ENCODE data around the gene PGGHG. TPM values are rescaled to one million over a fixed set of nuclear protein-coding genes. Genes with fewer than 3 reads are reported as not detected.

Gene PGGHG
- total RNA-seq, 4 donors from 2014 or later, result 13.3 to 23.7 (median 18.8) TPM

- no peaks in the 10 kb centered on the region for H3K36me3 ChIP-seq
- H3K27ac ChIP-seq (replicated peaks in 1 of 4), result no peak overlapping the region
- H3K9me3 ChIP-seq, result no peaks in the 10 kb centered on the region
- peak overlapping the region in 2 of 4 donors; percentile 38 to 48 for H3K4me3 ChIP-seq
- no peak for DNase-seq (ENCODE audit: extremely low spot score)
- H3K27me3 ChIP-seq, result peaks cover 5 to 90% (median 48%) of the 10 kb centered on the region in 4 donors
- WGBS, result 38% methylated on average over 13 of the region's 26 CpGs
- intact Hi-C loops (cut with DNase I), result no loop called here
- TF ChIP-seq EP300 (IDR thresholded peaks at IDR 0.05) (no peak), POLR2A (IDR thresholded peaks at IDR 0.05; ENCODE audit: low read depth) (no peak), CTCF (IDR thresholded peaks at IDR 0.05) (no peak), POLR2AphosphoS5 (IDR thresholded peaks at IDR 0.05) (no peak)
- peaks cover 20 to 35% (median 32%) of the 10 kb centered on the region in 4 donors for H3K4me1 ChIP-seq
Observed at GRCh38 chr11:281486-282161, 7.3 kb upstream of the PGGHG start.

- 62% methylated on average over 3 of the region's 4 CpGs for WGBS
- DNase-seq (ENCODE audit: extremely low spot score), result no peak
- Histone ChIP-seq H3K36me3 (no peaks in the 10 kb centered on the region), H3K27me3 (peaks cover 5 to 91% (median 48%) of the 10 kb centered on the region in 4 donors), H3K27ac (replicated peaks in 1 of 4) (no peak overlapping the region), H3K9me3 (no peaks in the 10 kb centered on the region), H3K4me1 (peaks cover 20 to 35% (median 32%) of the 10 kb centered on the region in 4 donors), H3K4me3 (no peak overlapping the region)
- TF ChIP-seq CTCF (IDR thresholded peaks at IDR 0.05), result no peak
- TF ChIP-seq POLR2A (IDR thresholded peaks at IDR 0.05; ENCODE audit: low read depth), result no peak
- TF ChIP-seq EP300 (IDR thresholded peaks at IDR 0.05), result no peak
- intact Hi-C loops (cut with DNase I), result no loop called here
Observed at GRCh38 chr11:282171-282570, 6.8 kb upstream of the PGGHG start.

DNA sequence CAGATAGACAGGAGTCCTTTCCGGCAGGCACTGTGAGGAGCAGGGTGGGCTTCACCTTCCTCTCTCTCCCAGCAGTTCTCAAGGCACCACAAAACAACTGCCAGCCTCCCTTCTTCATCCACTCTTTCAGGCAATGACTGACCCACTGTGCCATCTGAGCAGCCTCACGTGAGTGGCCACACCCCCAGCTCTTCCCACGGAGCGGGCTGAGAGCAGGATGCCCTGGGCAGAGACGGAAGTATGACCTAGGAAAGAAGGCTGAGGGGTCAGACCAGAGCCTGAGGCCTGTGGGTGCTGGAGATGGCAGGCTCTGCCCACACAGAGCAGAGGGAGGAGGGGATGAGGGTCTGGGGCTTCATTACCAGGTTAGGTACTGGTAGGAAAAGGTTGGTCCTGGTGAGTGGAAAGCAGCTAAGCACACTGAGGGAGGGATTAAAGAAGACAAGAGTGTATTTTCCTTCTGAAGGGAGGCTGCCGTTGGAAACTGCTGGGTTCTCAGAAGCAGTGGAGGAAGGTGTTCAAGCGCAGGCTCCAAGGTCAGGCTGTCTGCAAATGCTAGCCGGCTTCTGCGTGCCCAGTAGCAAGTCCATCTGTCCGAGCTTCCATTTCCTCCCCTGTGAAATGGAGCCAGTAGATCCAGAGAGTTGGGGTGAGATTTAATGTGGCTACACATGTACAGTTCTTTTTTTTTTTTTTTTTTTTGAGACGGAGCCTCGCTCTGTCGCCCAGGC, 6.1 kb upstream of the PGGHG start:
- Histone ChIP-seq H3K36me3 (no peaks in the 10 kb centered on the region), H3K9me3 (no peaks in the 10 kb centered on the region), H3K27ac (replicated peaks in 1 of 4) (no peak overlapping the region), H3K4me3 (no peak overlapping the region), H3K27me3 (peaks cover 5 to 92% (median 48%) of the 10 kb centered on the region in 4 donors), H3K4me1 (peaks cover 20 to 36% (median 34%) of the 10 kb centered on the region in 4 donors)
- no peak for DNase-seq (ENCODE audit: extremely low spot score)
- TF ChIP-seq POLR2AphosphoS5 (IDR thresholded peaks at IDR 0.05) (no peak), POLR2A (IDR thresholded peaks at IDR 0.05; ENCODE audit: low read depth) (no peak), EP300 (IDR thresholded peaks at IDR 0.05) (no peak), CTCF (IDR thresholded peaks at IDR 0.05) (no peak)
- intact Hi-C loops (cut with DNase I), result no loop called here
- 58% methylated on average over 12 of the region's 13 CpGs for WGBS

DNA sequence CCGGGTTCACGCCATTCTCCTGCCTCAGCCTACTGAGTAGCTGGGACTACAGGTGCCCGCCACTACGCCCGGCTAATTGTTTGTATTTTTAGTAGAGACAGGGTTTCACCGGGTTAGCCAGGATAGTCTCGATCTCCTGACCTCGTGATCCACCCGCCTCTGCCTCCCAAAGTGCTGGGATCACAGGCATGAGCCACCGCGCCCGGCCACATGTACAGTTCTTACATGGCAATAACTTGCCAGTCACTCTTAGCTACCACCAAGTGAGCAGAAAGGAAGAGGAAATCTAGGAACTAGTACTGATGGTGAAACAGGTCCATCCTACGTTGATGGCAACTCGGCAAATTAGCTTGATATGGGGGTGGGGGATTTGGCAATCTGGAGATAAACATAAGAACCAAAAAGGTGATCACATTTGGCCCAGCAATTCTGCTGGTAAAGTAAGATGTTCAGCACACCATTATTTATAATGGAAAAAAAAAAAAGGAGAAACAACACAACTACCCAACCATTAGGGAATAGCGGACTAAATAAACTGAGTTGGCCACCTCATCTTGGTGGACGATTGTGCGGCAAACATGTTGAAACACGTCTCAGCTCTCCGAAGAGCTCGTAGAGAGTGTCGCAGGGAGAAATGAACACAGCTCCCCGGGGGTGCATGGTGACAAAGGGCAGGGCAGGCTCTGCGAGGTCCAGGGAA, 5.4 kb upstream of the PGGHG start:
- TF ChIP-seq POLR2A (IDR thresholded peaks at IDR 0.05; ENCODE audit: low read depth) (no peak), EP300 (IDR thresholded peaks at IDR 0.05) (no peak), POLR2AphosphoS5 (IDR thresholded peaks at IDR 0.05) (no peak), CTCF (IDR thresholded peaks at IDR 0.05) (no peak)
- Histone ChIP-seq H3K4me1 (peaks cover 20 to 43% (median 41%) of the 10 kb centered on the region in 4 donors), H3K4me3 (no peak overlapping the region), H3K9me3 (no peaks in the 10 kb centered on the region), H3K27ac (replicated peaks in 1 of 4) (no peak overlapping the region), H3K27me3 (peaks cover 5 to 88% (median 45%) of the 10 kb centered on the region in 4 donors), H3K36me3 (no peaks in the 10 kb centered on the region)
- 88% methylated on average over 23 of the region's 23 CpGs for WGBS
- intact Hi-C loops (cut with DNase I), result no loop called here
- DNase-seq (ENCODE audit: extremely low spot score), result no peak

Measured in esophagus muscularis mucosa (tissue), 4 donors.